Hematopoietic multipotent progenitor cell treated with erythropoietin and hydrocortisone succinate and interleukin-3 and kit ligand, for 17 days (in vitro differentiated cells): ENCODE data around the gene IFIT1B.
A peak's percentile ranks its signal among the peaks of the same experiment; 100 is the strongest.

Experiments
- DNase-seq: peaks from one replicate; pipeline ENCODE4 v3.0.0-alpha.2; 2015; ENCODE audit warnings: low spot score

Gene IFIT1B

GRCh38 chr10:89413398-89413912 is 35.6 kb downstream of the IFIT1B start:
- DNase-seq: no peak

- peak; percentile 75 for DNase-seq
Observed at GRCh38 chr10:89414146-89414878, 36.5 kb downstream of the IFIT1B start, which contains the start of gene IFIT5. Gene IFIT5, plus strand, starts transcription at chr10:89414568. Its CDS starts 231 bp downstream, at chr10:89414799.

GRCh38 chr10:89414879-89415821 is 37.3 kb downstream of the IFIT1B start:
- peak; percentile 57 for DNase-seq

- DNase-seq: no peak
Observed at GRCh38 chr10:89416465-89416864, 38.6 kb downstream of the IFIT1B start.

GRCh38 chr10:89419548-89419947 is 41.7 kb downstream of the IFIT1B start:
- peak; percentile 43 for DNase-seq

- peak; percentile 26 for DNase-seq
Observed at GRCh38 chr10:89421018-89421476, 43.2 kb downstream of the IFIT1B start.

- DNase-seq: no peak
Observed at GRCh38 chr10:89425000-89425399, 47.1 kb downstream of the IFIT1B start.

DNA sequence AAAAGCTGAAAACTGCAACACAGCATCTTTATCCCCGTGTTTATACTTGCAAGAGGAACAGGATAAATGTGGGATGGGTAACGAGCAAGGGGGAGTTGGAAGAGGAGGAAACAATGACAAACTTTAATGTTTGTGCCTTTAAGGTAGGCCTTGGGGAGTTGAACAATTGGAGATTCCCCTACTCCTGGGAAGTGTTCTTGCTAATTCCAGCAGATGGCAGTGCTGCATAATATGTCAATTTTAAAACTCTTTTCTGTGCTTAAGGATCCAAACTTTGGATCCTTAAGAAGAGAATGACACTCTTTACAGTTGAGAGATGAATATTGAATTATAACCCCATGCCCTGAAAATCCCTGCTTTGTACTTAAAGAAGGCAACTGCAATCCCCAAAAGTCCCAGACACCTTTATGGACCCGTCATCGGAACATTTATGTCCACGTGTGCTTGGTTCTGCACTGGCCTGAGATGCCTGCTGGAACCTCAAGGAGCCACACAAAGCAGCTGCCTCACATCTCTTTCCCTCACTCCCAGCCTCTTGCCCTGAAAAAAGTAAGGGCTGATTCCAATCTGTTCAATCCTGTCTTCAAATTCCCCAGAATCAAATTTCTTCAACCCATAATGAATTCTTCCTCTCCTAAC is 48.5 kb downstream of the IFIT1B start:
- DNase-seq: peak; percentile 66

DNA sequence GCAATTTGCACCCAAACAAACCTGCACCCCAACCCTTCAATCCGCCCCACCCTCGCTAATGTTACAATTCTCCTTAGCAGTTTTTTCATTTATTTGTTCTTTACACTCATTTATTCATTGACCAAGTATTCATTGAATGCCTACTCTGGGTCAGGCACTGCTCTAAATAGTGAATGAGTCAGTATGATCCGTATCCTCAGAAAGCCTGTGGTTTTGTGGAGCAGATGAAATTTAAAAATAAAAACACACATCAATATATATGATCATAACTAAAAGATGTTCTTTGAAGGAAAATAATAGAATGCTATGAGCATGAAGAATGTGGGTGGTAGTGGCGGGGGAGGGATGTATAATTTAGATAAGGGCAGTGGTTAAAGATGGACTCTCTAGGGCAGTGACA is 49.8 kb downstream of the IFIT1B start:
- no peak for DNase-seq

DNA sequence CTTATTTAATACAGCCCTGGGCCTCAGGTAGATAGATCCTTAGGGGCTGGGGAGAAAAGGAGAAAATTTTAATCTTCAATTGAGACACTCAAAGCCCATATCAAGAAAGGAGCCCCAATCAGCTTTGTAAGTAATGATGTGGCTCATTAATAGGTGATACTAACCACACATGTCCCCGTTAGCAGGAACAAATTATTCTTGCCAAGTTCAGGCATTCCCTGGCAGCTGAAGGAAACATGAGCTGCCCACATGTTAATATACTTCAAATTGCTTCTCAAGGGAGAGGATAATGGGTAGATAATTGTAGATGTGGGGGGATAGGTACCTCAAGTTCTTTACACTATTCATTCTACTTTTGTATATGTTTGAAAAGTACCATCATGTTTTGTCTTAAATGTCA is 51.0 kb downstream of the IFIT1B start:
- DNase-seq: no peak

DNA sequence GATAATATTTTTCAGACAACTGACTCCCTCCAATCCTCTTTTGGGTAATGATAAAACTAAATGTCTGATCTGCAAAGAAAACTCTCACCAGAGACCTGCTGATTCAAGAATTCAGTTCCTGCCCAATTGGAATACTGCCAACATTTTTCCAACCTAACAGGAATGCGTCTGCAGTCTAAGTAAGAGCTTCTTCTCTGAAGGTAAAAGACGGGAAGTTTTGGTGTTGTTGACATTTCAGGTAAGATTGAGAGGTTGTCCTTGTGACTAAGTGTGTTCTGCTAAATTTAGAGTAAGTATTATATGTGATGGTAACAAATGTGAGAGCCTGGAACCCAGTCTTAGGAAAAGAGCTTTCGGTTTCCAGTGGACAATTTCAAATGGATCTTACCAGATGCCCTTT is 54.1 kb downstream of the IFIT1B start:
- no peak for DNase-seq
